HUDEP-2 (cell line): ENCODE results near the gene IL20.
A peak's percentile ranks its signal among the peaks of the same experiment; 100 is the strongest.
"Not testable (repeated sequence)": the region's sequence is repeated elsewhere in the genome, so short reads cannot be mapped to it uniquely, and the experiment has no call there.

Experiments used
- DNase-seq, 76 experiments: peaks; one replicate each; lab custom pipeline; 2025; ENCODE audit not compliant: unreplicated experiment in 76 of 76; lab: John Stamatoyannopoulos, UW

Gene IL20

GRCh38 chr1:206841609-206842323 lies 23.7 kb upstream of the IL20 start:
- no peak for DNase-seq

- no peak for DNase-seq
Measured at GRCh38 chr1:206842854-206843253, 22.6 kb upstream of the IL20 start.

DNA sequence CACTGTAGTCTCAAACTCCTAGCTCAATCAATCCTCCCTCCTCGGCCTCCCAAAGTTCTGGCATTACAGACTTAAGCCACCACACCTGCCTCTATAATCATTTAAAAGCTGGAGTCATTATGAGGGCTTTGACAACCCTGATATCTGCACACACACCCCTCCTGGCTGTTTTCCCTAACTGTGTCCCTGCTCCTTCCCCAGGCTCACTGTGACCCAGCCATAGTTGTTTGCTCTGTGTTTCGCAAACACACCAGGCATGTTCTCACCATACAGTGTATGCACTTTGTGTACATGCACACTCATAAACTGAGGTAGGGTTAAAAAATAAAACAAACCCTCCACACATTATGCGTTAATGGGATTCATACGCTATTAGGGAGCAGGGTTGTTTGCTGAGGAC lies 21.8 kb upstream of the IL20 start:
- DNase-seq: no peak

- peak in 42 of 76 experiments; percentile 3 to 51 (median 16) for DNase-seq
Measured at GRCh38 chr1:206846487-206846886, 18.9 kb upstream of the IL20 start.

DNA sequence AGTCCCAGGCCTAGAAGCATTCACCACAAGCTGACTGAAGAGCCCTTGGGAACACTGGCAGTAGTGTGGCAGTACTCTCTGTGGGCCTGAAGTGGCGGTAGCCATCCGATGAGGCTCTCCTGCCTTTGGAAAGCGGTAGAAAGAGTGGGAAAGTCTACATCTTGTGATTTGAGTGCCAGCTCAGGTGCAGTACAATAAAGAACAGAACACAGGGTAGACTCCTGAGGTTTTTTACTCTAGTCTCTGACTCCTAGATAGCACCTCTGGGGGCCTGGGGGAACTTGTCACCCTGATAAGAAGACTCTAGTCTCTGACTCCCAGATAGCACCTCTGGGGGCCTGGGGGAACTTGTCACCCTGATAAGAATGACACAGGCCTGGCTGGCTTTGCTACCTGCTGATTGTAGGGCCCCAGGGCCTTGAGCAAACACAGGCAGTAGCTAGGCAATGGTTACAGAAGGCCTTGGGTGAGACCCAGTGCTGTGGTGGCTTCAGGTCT lies 18.0 kb upstream of the IL20 start:
- DNase-seq: peak in 73 of 76 experiments; percentile 5 to 83 (median 58)

DNA sequence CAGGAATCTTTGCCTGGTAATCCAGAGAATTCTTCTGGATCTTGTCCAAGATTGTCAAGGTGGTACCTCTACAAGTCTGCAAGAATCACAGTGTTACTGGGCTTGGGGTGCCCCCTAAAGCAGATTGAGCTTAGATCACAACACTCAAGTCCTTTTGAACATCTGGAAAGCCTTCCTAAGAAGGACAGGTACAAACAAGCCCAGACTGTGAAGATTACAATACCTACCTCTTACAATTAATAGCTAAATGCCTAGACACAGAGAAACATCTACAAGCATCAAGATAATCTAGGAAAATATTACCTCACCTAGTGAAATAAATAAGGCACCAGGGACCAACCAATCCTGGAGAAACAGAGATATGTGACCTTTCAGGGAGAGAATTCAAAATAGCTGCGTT lies 17.5 kb upstream of the IL20 start:
- no peak for DNase-seq

GRCh38 chr1:206850401-206850800 lies 15.0 kb upstream of the IL20 start:
- DNase-seq: no peak

DNA sequence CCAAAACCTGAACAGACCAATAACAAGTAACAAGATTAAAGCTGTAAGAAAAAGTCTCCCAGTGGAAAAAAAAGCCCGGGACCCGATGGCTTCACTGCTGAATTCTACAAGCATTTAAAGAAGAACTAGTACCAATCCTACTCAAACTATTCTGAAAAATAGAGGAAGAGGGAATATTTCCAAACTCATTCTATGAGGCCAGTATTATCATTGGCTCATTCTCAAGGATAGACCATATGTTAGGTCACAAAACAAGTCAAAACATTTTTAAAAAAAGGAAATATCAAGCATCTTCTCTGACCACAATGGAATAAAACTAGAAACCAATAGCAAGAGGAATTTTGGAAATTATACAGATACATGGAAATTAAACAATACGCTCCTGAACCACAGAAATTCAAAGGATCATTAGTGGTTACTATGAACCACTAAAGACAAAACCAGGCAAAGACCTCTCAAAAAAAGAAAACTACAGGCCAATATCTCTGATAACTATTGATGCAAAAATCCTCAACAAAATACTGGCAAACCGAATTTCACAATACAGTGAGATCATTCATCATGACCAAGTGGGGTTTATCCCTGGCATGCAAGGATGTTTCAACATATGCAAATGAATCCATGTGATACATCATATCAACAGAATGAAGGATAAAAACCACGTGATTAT lies 13.9 kb upstream of the IL20 start:
- DNase-seq: no peak

DNA sequence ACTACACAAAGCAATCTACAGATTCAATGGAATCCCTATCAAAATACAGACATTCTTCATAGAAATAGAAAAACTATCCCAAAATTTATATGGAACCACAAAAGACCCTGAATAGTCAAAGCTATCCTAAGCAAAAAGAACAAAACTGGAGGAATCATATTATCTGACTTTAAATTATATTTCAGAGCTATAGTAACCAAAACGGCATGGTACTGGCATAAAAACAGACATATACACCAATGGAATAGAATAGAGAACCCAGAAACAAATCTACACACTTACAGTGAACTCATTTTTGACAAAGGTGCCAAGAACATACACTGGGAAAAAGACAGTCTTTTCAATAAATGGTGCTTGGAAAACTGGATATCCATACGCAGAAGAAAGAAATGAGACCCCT lies 12.8 kb upstream of the IL20 start:
- DNase-seq: not testable (repeated sequence)

GRCh38 chr1:206853696-206854095 lies 11.7 kb upstream of the IL20 start:
- DNase-seq: not testable (repeated sequence)

DNA sequence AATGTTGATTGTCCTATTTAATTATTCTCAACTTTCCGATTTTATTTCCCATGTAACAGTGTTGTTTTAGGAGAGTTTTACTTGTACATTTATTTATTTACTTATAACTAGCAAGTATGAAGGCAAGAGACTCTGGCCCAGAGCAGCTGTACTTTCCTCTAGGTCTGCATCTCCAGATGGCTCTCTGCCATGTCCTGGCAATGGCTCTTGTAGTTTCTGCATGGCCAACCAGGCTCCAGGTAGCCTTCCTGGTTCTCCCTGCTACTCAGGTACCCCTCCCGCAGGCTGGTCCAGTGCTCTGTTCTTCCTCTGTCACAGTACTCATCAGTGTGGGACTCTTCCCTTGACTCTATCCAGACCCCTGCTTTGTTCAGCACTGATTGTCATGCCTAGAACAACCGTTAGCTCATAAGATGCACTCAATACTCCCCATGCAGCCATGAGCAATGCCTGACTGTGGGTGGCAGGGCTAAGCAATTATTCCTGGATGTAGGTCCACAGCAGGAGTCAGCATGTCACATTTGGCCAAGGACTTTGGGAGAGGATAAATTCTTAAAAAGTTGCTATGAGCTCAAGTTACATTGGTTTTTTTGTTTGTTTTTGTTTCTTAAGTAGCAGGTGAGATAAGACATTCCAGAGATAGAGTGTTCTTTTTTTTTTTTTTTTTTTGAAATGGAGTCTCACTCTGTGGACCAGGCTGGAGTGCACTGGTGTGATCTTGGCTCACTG lies 10.9 kb upstream of the IL20 start:
- no peak for DNase-seq

DNA sequence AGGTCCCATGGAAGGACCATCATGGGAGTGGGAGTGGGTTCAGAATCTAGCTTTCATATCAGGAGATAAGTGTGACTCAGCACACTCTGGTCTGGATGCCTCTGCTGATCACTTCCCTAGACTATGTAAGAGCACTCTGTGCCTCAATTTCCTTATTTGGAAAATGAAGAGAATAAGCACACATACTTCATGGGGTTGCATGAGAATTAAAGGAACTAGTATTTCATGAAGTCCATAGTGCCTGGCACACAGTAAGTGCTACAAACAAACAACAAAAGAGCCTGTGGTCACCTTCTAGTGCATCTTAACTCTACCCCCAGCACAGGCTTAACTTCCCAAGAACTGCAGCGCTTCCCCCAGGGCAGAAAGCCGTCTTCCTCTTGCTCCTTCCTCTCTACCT lies 9.6 kb upstream of the IL20 start:
- DNase-seq: no peak

- DNase-seq: peak in 2 of 76 experiments; percentile 0 to 6
Measured at GRCh38 chr1:206856674-206857464, 8.6 kb upstream of the IL20 start.

DNA sequence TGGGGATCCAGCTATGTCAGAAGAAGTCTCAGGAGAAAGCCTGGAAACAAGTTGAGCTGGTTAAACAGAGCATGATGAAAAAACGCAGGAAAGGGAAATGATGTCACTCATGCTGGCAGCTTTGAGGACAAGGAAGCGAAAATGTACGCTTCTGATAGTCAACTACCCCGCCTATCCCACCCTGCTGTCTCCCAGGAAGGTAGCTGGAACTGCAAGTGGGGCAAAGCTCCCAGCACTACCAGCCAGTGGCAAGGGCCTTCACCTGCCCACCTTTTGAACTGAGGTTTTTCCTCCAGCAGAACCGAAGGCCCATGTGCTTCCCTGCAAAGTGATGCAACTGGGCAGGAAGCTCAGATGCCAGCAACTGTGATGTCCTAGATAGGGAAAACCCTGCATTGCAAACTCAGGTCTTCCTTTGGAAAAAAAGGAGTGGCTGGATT lies 6.3 kb upstream of the IL20 start:
- DNase-seq: no peak

- DNase-seq: no peak
Measured at GRCh38 chr1:206860165-206860564, 5.3 kb upstream of the IL20 start.

DNA sequence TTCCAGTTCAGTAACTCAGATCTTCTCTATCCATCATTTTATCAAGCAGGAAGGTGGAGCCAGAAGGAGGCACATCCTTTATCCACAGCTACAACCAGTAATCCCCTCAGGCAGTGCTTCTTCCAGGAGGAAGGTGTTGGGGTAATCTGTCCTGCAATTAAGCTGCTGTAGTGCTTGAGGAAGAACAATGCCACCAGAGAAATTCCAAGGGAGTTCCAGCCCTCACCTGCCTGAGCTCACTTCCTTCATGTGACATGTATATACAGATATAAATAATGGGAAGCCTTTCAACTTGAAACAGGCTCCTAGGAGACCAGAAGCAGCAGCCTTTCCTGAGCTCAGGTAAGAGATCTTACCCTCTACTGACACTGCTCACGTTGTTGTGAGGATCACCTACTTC lies 2.2 kb upstream of the IL20 start:
- DNase-seq: no peak

DNA sequence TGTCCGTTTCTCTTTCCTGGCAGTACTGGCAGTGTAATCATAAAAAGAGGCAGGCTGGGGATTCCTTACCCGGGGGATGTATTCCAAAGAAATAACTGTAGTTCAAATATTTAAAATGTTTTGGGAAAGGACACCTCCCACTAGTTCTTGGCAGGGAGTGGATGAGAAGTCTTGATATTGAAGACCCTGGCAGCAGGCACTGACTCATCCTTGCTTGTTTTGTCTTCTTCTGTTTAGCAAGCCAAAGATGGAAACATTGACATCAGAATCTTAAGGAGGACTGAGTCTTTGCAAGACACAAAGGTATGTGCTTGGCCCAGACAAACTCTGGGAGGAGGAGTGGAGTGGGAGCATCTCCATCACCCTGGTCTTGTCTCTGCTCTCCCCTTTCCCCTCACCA lies 639 bp downstream of the IL20 start:
- no peak for DNase-seq

- DNase-seq: no peak
Measured at GRCh38 chr1:206867239-206867638, 1.8 kb downstream of the IL20 start.

GRCh38 chr1:206867716-206868115 lies 2.3 kb downstream of the IL20 start:
- no peak for DNase-seq

- no peak for DNase-seq
Measured at GRCh38 chr1:206868264-206868663, 2.8 kb downstream of the IL20 start.

- DNase-seq: no peak
Measured at GRCh38 chr1:206872139-206872538, 6.7 kb downstream of the IL20 start.
